H1 (cell line): ENCODE results near the gene QSOX2. TPM values are rescaled to one million over a fixed set of nuclear protein-coding genes. Genes with fewer than 3 reads are reported as not detected.

Source experiments
- CTCF ChIA-PET: fragments of 300-600 bp; sonication (Branson Sonifier 250); formaldehyde crosslinking; loops from one replicate; lab custom pipeline; 2021; ENCODE audit not compliant: partially characterized antibody; lab: Charles Lee
- POLR2A ChIA-PET: fragments of 300-600 bp; sonication (Branson Sonifier 250); formaldehyde crosslinking; loops from one replicate; lab custom pipeline; 2021; ENCODE audit warnings: inconsistent platforms; ENCODE audit not compliant: partially characterized antibody; lab: Charles Lee
- DNase-seq, 2 experiments: peaks; one replicate each; pipeline versions ENCODE4 v3.0.0 to v3.0.0-alpha.2; 2010 to 2022; ENCODE audit warnings: low spot score in 2 of 2, low read depth in 1 of 2, mixed read lengths in 1 of 2
- FAIRE-seq: peaks from 2 replicates; lab custom pipeline; 2011; peaks lifted over from hg19 to GRCh38; lab: Jason Lieb, UNC
- H2AFZ ChIP-seq: 2 replicates; pipeline ENCODE4 v1.8.1; 2012; ENCODE audit warnings: low read length, inconsistent platforms
- H2AK5ac ChIP-seq: 2 replicates; pipeline ENCODE4 v1.6.1; 2013; ENCODE audit warnings: low read depth, low read length
- H2BK120ac ChIP-seq: replicated peaks from 2 replicates; pipeline ENCODE3; 2013; ENCODE audit warnings: low read depth, low read length, inconsistent platforms
- H2BK12ac ChIP-seq: 2 replicates; pipeline ENCODE4 v1.6.1; 2013; ENCODE audit warnings: low read depth, low read length
- H2BK15ac ChIP-seq: 2 replicates; pipeline ENCODE4 v1.6.1; 2013; ENCODE audit warnings: low read length
- H2BK20ac ChIP-seq: 2 replicates; pipeline ENCODE4 v1.6.1; 2013; ENCODE audit warnings: low read length
- H2BK5ac ChIP-seq: 2 replicates; pipeline ENCODE4 v1.6.1; 2013; ENCODE audit warnings: low read depth, low read length
- H3K14ac ChIP-seq: 2 replicates; pipeline ENCODE4 v1.6.1; 2013; ENCODE audit warnings: inconsistent platforms; ENCODE audit not compliant: insufficient read length
- H3K18ac ChIP-seq: 2 replicates; pipeline ENCODE4 v1.6.1; 2013; ENCODE audit warnings: low read length; ENCODE audit errors: extremely low read depth
- H3K23ac ChIP-seq: 2 replicates; pipeline ENCODE4 v1.6.1; 2013; ENCODE audit warnings: inconsistent platforms; ENCODE audit not compliant: insufficient read length
- H3K23me2 ChIP-seq: 2 replicates; pipeline ENCODE4 v1.6.1; 2013; ENCODE audit warnings: low read depth, low read length
- H3K27ac ChIP-seq: 2 replicates; pipeline ENCODE4 v1.6.1; 2011; ENCODE audit warnings: low read depth, low read length, inconsistent platforms
- H3K27me3 ChIP-seq, 4 experiments: replicated peaks in 1 of 4; 1 replicate in 1 of 4; 2 replicates in 3 of 4; pipeline versions ENCODE4 v1.6.1 to v1.8.1; 2011 to 2013; ENCODE audit warnings: low read length in 3 of 4, mild to moderate bottlenecking in 3 of 4, inconsistent platforms in 2 of 4, mixed read lengths in 2 of 4, moderate library complexity in 1 of 4; ENCODE audit not compliant: control insufficient read depth in 3 of 4, insufficient read depth in 3 of 4; ENCODE audit errors: extremely low read depth in 1 of 4
- H3K36me3 ChIP-seq, 4 experiments: 2 replicates each; pipeline versions ENCODE4 v1.6.1 to v1.8.1; 2011 to 2013; ENCODE audit warnings: mild to moderate bottlenecking in 4 of 4, low read length in 3 of 4, moderate library complexity in 2 of 4, control low read depth in 1 of 4, inconsistent platforms in 1 of 4; ENCODE audit not compliant: insufficient read depth in 4 of 4, control insufficient read depth in 2 of 4
- H3K4ac ChIP-seq: replicated peaks from 2 replicates; pipeline ENCODE3; 2013; ENCODE audit warnings: low read length, low read depth, mixed read lengths, inconsistent platforms; ENCODE audit not compliant: insufficient read length
- H3K4me1 ChIP-seq, 4 experiments: replicated peaks in 1 of 4; 1 replicate in 1 of 4; 2 replicates in 3 of 4; pipeline versions ENCODE4 v1.6.1 to v1.8.1; 2011 to 2013; ENCODE audit warnings: low read length in 3 of 4, inconsistent platforms in 2 of 4, mixed read lengths in 1 of 4; ENCODE audit not compliant: insufficient read depth in 4 of 4, control insufficient read depth in 3 of 4
- H3K4me2 ChIP-seq, 2 experiments: 2 replicates each; pipeline versions ENCODE4 v1.6.1 to v1.8.1; 2011 to 2013; ENCODE audit warnings: low read depth in 2 of 2, low read length in 2 of 2, control low read depth in 1 of 2, inconsistent platforms in 1 of 2, mild to moderate bottlenecking in 1 of 2; ENCODE audit not compliant: insufficient read depth in 1 of 2
- H3K4me3 ChIP-seq, 4 experiments: fragments of 200-600, 300-600 bp in 1 of 4; sonication (generic), shearing (Covaris generic), sonication (Bioruptor Twin) in 1 of 4; 2 replicates each; pipeline versions ENCODE4 v1.5.1 to v1.8.1; 2011 to 2016; ENCODE audit warnings: low read length in 4 of 4, low read depth in 3 of 4, control low read depth in 2 of 4, inconsistent platforms in 2 of 4, mild to moderate bottlenecking in 2 of 4, mixed read lengths in 1 of 4, moderate library complexity in 1 of 4; ENCODE audit not compliant: insufficient read depth in 2 of 4; ENCODE audit errors: extremely low read depth in 1 of 4
- H3K56ac ChIP-seq: replicated peaks from 2 replicates; pipeline ENCODE3; 2013; ENCODE audit warnings: low read depth, mild to moderate bottlenecking, mixed read lengths, low read length, inconsistent platforms; ENCODE audit not compliant: insufficient read length
- H3K79me1 ChIP-seq: 2 replicates; pipeline ENCODE4 v1.6.1; 2013; ENCODE audit warnings: low read depth, low read length, control low read depth
- H3K79me2 ChIP-seq, 2 experiments: 2 replicates each; pipeline versions ENCODE4 v1.6.1 to v1.8.1; 2012 to 2013; ENCODE audit warnings: low read length in 2 of 2, mild to moderate bottlenecking in 2 of 2, inconsistent platforms in 1 of 2; ENCODE audit not compliant: insufficient read depth in 2 of 2, control insufficient read depth in 1 of 2
- H3K9ac ChIP-seq, 4 experiments: replicated peaks in 1 of 4; 1 replicate in 1 of 4; 2 replicates in 3 of 4; pipeline versions ENCODE4 v1.6.1 to v1.8.1; 2011 to 2013; ENCODE audit warnings: low read depth in 3 of 4, low read length in 3 of 4, control low read depth in 2 of 4, mild to moderate bottlenecking in 2 of 4, moderate library complexity in 2 of 4, inconsistent platforms in 1 of 4; ENCODE audit errors: extremely low read depth in 1 of 4
- H3K9me3 ChIP-seq, 2 experiments: 2 replicates each; pipeline versions ENCODE4 v1.6.1 to v1.8.1; 2012 to 2013; ENCODE audit warnings: mild to moderate bottlenecking in 2 of 2, moderate library complexity in 2 of 2, control low read depth in 1 of 2, inconsistent platforms in 1 of 2, low read depth in 1 of 2, low read length in 1 of 2, mixed read lengths in 1 of 2; ENCODE audit not compliant: insufficient read depth in 2 of 2
- H4K20me1 ChIP-seq, 2 experiments: replicated peaks in 1 of 2; 2 replicates each; pipeline versions ENCODE3 to v1.8.1; 2011 to 2013; ENCODE audit warnings: inconsistent platforms in 2 of 2, low read length in 2 of 2, mild to moderate bottlenecking in 1 of 2; ENCODE audit not compliant: insufficient read depth in 2 of 2, control insufficient read depth in 1 of 2
- H4K5ac ChIP-seq: 2 replicates; pipeline ENCODE4 v1.6.1; 2013; ENCODE audit warnings: low read length, low read depth, mixed read lengths, inconsistent platforms; ENCODE audit not compliant: insufficient read length
- H4K8ac ChIP-seq: 2 replicates; pipeline ENCODE4 v1.8.0; 2013; ENCODE audit warnings: mild to moderate bottlenecking, moderate library complexity, low read length, inconsistent platforms; ENCODE audit not compliant: insufficient read depth; ENCODE audit errors: extremely low read depth
- H4K91ac ChIP-seq: replicated peaks from 2 replicates; pipeline ENCODE3; 2013; ENCODE audit warnings: low read length, mixed read lengths, inconsistent platforms; ENCODE audit not compliant: insufficient read length
- CHD1 ChIP-seq: IDR thresholded peaks from 2 replicates; pipeline ENCODE4 v1.6.1; 2012; ENCODE audit warnings: low read depth, low read length, improper control_type of control experiment
- EZH2 ChIP-seq: fragments of 200-600 bp; sonication (generic); IDR thresholded peaks from 2 replicates; pipeline ENCODE4 v1.7.1; 2012; ENCODE audit warnings: low read depth, mild to moderate bottlenecking, moderate library complexity, low read length, inconsistent platforms; ENCODE audit not compliant: severe bottlenecking
- WGBS, 2 experiments: shearing (Covaris generic) in 1 of 2; methylation state at CpG; one replicate each; pipeline versions ENCODE4 v1.1.6 to v1.1.7; 2013 to 2015; ENCODE audit warnings: low lambda C conversion rate in 2 of 2, mixed read lengths in 2 of 2, inconsistent platforms in 1 of 2, low coverage in 1 of 2, missing lambda C conversion rate in 1 of 2; ENCODE audit not compliant: insufficient replicate concordance in 2 of 2, insufficient coverage in 1 of 2, insufficient read length in 1 of 2; ENCODE audit errors: extremely low coverage in 1 of 2, missing lambda C conversion rate in 1 of 2; 5-methylcytosine and 5-hydroxymethylcytosine counted together
- polyA plus RNA-seq, 7 experiments: library from polyadenylated mRNA; depleted of rRNA in 3 of 7; stranded (reverse) in 5 of 7; unstranded in 2 of 7; fragments of >200 nt in 5 of 7; fragments of 200-250 nt in 2 of 7; gene quantifications; 1 replicate in 5 of 7; 2 replicates in 1 of 7; 4 replicates in 1 of 7; pipeline versions ENCODE4 v1.2.1 to v1.2.3, GENCODE V29; 2011 to 2013; ENCODE audit warnings: missing spikeins in 2 of 7, mixed read lengths in 2 of 7
- total RNA-seq: library from RNA; stranded (reverse); fragmentation: NEBNext Ultra II Directional; extraction: Animal tissue kit (Norgen Biotek cat#: 25700); gene quantifications from 2 replicates; pipeline ENCODE4 v1.2.1, GENCODE V29; 2021

Gene QSOX2
- total and polyA plus RNA-seq, 2 of the 8 experiments (the other 6 are each of a cell fraction or from before 2014, with no cell fraction given), result 18.0 to 28.6 TPM

GRCh38 chr9:136204145-136204805 is 41.3 kb downstream of the QSOX2 start:
- DNase-seq (no peak), FAIRE-seq (no peak)
- no peak overlapping the region for H4K91ac ChIP-seq
- no peak overlapping the region for H3K56ac ChIP-seq
- H4K8ac ChIP-seq, result peak overlapping the region; percentile 36; the same call in 1 of the 2 replicates
- no peak overlapping the region for H2BK5ac ChIP-seq
- peak overlapping the region in 1 of 2 experiments; percentile 54; a peak in 3 of 4 replicates for H3K4me2 ChIP-seq
- no peak overlapping the region for H2BK15ac ChIP-seq
- peaks cover 25 to 59% of the 10 kb centered on the region in 2 experiments for H4K20me1 ChIP-seq
- no peak overlapping the region for H3K14ac ChIP-seq
- peaks cover 0 to 21% (median 2%) of the 10 kb centered on the region in 4 experiments; a peak in 1 of 8 replicates for H3K36me3 ChIP-seq
- no peak overlapping the region for H2BK20ac ChIP-seq
- CTCF ChIA-PET, result interaction anchor here (0.7 to 5.0 kb wide), 9 partner anchors 13 to 236 kb away, joined by 3 to 26 read pairs (median 8); no protein-coding TSS in a partner anchor
- H3K18ac ChIP-seq, result no peak overlapping the region
- no peak overlapping the region for H3K9ac ChIP-seq
- H3K4ac ChIP-seq, result no peak overlapping the region
- no peak overlapping the region for H2BK120ac ChIP-seq
- no peak overlapping the region for H2AFZ ChIP-seq
- POLR2A ChIA-PET, result interaction anchor here (1.0 to 4.0 kb wide), 4 partner anchors 12 to 46 kb away, joined by 3 to 17 read pairs (median 4); no protein-coding TSS in a partner anchor
- TF ChIP-seq CHD1 (no peak), EZH2 (peak; percentile 66)
- no peak overlapping the region for H3K27ac ChIP-seq
- H4K5ac ChIP-seq, result no peak overlapping the region
- H3K4me1 ChIP-seq, result peaks cover 4 to 15% (median 8%) of the 10 kb centered on the region in 4 experiments; a peak in 6 of 7 replicates
- H3K9me3 ChIP-seq, result no peaks in the 10 kb centered on the region; a peak in 1 of 4 replicates
- no peak overlapping the region for H3K23ac ChIP-seq
- no peak overlapping the region for H2AK5ac ChIP-seq
- H2BK12ac ChIP-seq, result no peak overlapping the region
- no peak overlapping the region for H3K4me3 ChIP-seq
- H3K27me3 ChIP-seq, result peaks cover 55 to 69% (median 67%) of the 10 kb centered on the region in 4 experiments
- peaks cover 4% of the 10 kb centered on the region; the same call in 1 of the 2 replicates for H3K79me1 ChIP-seq
- H3K23me2 ChIP-seq, result peaks cover 8% of the 10 kb centered on the region; the same call in 1 of the 2 replicates
- no peaks in the 10 kb centered on the region for H3K79me2 ChIP-seq
- WGBS, 2 experiments, result 59% methylated on average over 17 of the region's 25 CpGs; no CpG with 5 or more reads in 1 of the 2 experiments
